BE2C (cell line): Measurements from ENCODE around the gene ATP8A2.

ENCODE experiments used
- DNase-seq: peaks from one replicate; pipeline ENCODE4 v3.0.0-alpha.2; 2020
- H3K27me3 ChIP-seq: fragments of 250-450 bp; sonication (Bioruptor Pico); 2 replicates; pipeline ENCODE4 v1.5.1; 2020; ENCODE audit warnings: mild to moderate bottlenecking
- H3K36me3 ChIP-seq: fragments of 250-450 bp; sonication (Bioruptor Pico); 2 replicates; pipeline ENCODE4 v1.5.1; 2020; ENCODE audit warnings: mild to moderate bottlenecking
- H3K4me1 ChIP-seq: fragments of 250-450 bp; sonication (Bioruptor Pico); 2 replicates; pipeline ENCODE4 v1.5.1; 2020
- H3K4me3 ChIP-seq: 2 replicates; pipeline ENCODE4 v1.5.1; 2011; ENCODE audit warnings: low read depth, low read length
- H3K9me3 ChIP-seq: fragments of 250-450 bp; sonication (Bioruptor Pico); 2 replicates; pipeline ENCODE4 v1.5.1; 2020
- TF ChIP-seq, protein P1 (sequence below): IDR thresholded peaks from 2 replicates; pipeline ENCODE4 v1.5.1; 2012; ENCODE audit warnings: mild to moderate bottlenecking, low read depth, low read length

ATP8A2 gene

DNA sequence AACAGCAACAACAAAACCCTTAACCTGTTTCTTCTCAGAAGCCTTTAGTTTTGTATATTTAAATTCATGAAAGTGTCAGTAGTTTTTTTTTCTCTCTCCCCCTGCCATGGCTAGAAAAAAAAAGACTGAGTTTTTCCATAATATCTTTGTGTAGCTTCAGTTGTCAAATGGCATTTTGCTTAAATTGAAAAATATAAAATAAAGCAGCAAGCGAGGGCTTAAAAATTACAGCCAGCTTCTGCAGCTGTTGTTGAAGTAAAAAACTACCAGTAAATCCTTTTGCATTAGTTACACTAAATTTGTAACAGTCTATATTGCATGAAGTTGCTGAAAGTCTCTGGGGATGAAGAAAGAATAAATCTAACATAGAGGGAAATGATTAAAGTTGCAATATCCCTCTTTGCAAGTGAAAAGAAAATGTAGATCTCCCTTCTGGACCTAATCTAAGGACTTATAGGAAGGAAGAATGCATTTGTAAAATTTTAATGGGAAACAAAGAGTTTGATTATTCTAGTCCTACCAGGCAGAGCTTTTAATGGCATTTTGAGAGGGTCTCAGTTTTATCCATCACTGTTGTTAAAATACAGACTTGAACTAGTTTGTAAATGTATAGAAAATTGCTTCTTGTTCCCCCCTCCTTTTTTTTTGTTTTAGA is 215.7 kb downstream of the ATP8A2 start:
- no peak for DNase-seq
- Histone ChIP-seq H3K27me3 (no peaks in the 10 kb centered on the region), H3K9me3 (no peaks in the 10 kb centered on the region), H3K36me3 (no peaks in the 10 kb centered on the region), H3K4me3 (no peak overlapping the region), H3K4me1 (no peaks in the 10 kb centered on the region)
- TF ChIP-seq, protein P1, sequence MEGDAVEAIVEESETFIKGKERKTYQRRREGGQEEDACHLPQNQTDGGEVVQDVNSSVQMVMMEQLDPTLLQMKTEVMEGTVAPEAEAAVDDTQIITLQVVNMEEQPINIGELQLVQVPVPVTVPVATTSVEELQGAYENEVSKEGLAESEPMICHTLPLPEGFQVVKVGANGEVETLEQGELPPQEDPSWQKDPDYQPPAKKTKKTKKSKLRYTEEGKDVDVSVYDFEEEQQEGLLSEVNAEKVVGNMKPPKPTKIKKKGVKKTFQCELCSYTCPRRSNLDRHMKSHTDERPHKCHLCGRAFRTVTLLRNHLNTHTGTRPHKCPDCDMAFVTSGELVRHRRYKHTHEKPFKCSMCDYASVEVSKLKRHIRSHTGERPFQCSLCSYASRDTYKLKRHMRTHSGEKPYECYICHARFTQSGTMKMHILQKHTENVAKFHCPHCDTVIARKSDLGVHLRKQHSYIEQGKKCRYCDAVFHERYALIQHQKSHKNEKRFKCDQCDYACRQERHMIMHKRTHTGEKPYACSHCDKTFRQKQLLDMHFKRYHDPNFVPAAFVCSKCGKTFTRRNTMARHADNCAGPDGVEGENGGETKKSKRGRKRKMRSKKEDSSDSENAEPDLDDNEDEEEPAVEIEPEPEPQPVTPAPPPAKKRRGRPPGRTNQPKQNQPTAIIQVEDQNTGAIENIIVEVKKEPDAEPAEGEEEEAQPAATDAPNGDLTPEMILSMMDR: no peak

DNA sequence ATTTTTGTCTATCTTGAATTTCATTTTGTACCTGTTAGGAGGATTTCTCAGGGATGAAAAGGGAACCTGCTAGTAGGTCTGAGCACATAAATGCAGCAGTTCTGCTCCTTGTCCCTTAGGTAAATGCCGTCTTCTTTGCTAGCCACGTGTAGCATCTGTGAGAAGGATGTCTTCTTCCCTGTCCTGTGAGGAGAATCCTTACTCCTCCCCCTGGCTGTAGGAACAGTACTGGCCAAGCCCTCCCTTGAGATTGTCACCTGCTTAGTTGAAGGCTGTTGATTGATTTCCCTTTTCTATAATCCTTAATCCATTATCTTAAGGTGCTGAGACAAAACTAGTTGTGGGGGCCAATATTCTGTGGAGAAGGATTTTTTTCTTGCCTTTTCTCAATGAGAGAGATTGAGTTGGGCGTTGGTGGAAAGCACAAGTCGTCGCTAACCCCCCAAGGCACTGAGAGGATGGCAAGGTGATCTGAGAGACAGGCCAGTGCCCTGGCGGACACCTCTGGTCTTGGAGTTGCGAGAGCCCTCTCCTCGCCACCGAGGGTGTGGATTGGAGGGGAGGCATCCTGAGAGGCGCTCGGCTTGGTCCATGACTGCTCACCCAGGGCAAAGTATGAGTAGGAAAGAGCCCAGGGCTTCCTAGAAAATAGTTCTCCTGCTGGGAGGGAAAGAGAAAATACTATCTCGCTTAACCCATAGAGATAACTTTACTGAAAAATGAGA is 216.7 kb downstream of the ATP8A2 start:
- no peaks in the 10 kb centered on the region for H3K9me3 ChIP-seq
- DNase-seq: no peak
- H3K4me1 ChIP-seq: no peaks in the 10 kb centered on the region
- H3K36me3 ChIP-seq: no peaks in the 10 kb centered on the region
- TF ChIP-seq, protein P1: no peak
- no peaks in the 10 kb centered on the region for H3K27me3 ChIP-seq
- H3K4me3 ChIP-seq: no peak overlapping the region

DNA sequence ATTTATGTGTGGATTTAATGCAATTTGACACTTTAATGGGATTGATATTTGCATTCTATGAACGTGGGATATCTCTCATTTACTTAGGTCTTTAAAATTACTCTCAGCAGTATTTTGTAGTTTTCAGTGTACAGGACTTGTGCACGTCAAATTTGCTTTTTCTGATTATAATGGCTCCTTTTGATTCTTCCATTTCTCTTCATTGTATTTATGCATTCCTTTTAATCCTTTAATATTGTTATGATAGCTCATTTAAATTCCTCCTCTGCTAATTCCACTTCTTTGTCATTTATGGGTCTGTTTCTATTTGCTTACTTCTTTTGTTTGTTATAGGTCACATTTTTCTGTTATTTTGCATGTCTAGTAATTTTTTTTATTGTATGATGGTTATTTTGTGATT is 226.6 kb downstream of the ATP8A2 start:
- no peaks in the 10 kb centered on the region; the same call in 1 of the 2 replicates for H3K27me3 ChIP-seq
- TF ChIP-seq, protein P1: no peak
- no peaks in the 10 kb centered on the region for H3K36me3 ChIP-seq
- no peak overlapping the region for H3K4me3 ChIP-seq
- no peaks in the 10 kb centered on the region for H3K9me3 ChIP-seq
- no peak for DNase-seq
- no peaks in the 10 kb centered on the region for H3K4me1 ChIP-seq

DNA sequence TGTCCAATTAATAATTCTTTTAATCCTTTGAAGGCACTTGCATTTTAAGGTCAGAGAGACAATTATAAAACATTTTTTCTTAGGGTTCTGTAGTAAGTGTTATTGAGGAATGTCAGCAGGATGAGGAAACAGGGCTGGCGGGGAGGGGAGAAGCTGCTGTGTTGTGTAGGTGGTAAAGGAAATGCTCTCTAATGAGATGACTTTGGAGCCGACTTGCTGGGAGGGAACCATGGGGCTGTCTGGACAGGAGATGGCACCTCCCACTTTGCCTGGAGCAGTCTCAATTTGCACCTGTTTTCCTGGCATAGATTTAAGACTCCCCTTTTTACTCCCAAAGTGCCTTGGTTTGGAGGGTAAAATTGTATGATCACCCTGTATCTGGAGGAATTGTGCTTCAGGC is 230.4 kb downstream of the ATP8A2 start:
- TF ChIP-seq, protein P1: no peak
- Histone ChIP-seq H3K36me3 (no peaks in the 10 kb centered on the region), H3K27me3 (no peaks in the 10 kb centered on the region; the same call in 1 of the 2 replicates), H3K9me3 (no peaks in the 10 kb centered on the region), H3K4me1 (no peaks in the 10 kb centered on the region), H3K4me3 (no peak overlapping the region)
- no peak for DNase-seq

DNA sequence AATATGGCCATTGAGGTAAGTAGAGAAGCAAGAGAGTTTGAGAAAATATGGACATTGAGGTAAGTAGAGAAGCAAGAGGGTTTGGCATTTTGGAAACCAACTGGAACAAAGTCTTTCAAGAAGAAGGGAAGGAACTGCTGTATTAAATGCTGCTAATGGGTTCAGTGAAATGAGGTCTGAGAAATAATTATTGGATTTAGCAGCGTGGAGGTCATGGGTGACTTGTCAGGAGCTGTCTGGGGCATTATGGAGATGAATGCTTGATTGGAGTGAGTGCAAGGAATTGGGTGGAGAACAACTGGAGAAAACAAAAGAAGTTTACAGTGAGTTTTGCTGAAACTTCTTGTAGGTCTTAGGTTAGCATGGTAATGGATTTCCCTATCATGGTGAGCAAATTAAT is 232.3 kb downstream of the ATP8A2 start:
- Histone ChIP-seq H3K27me3 (no peaks in the 10 kb centered on the region), H3K9me3 (no peaks in the 10 kb centered on the region), H3K4me3 (no peak overlapping the region), H3K36me3 (no peaks in the 10 kb centered on the region), H3K4me1 (no peaks in the 10 kb centered on the region)
- DNase-seq: no peak
- TF ChIP-seq, protein P1: no peak

DNA sequence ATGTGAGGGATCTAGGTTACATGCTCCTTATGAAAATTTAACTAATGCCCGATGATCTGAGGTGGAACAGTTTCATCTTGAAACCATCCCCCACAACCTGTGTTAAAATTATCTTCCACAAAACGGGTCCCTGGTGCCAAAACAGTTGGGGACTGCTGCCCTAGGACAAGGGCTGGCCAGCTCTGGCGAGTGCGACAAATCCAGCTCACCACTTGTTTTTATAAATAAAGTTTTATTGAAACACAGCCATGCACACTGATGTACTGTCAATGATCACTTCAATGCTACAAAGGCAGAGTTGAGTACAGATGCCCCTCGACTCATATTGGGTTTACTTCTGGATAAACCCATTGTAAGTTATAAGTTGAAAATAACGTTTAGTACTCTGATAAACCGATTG is 235.3 kb downstream of the ATP8A2 start:
- TF ChIP-seq, protein P1: no peak
- Histone ChIP-seq H3K36me3 (no peaks in the 10 kb centered on the region), H3K4me3 (no peak overlapping the region), H3K27me3 (no peaks in the 10 kb centered on the region), H3K4me1 (no peaks in the 10 kb centered on the region), H3K9me3 (no peaks in the 10 kb centered on the region)
- no peak for DNase-seq
